HEK293 (cell line): Measurements from ENCODE around the gene CORO7.

ENCODE experiments used
- BCL6B ChIP-seq: fragments of 450-650 bp; formaldehyde crosslinking; IDR thresholded peaks from 2 replicates; pipeline ENCODE4 v1.5.1; 2017; ENCODE audit warnings: missing biosample characterization, missing genetic modification characterization
- KLF1 ChIP-seq: fragments of 450-650 bp; formaldehyde crosslinking; IDR thresholded peaks from 2 replicates; pipeline ENCODE4 v1.5.1; 2016; ENCODE audit warnings: missing biosample characterization, missing genetic modification characterization
- MZF1 ChIP-seq: fragments of 450-650 bp; formaldehyde crosslinking; IDR thresholded peaks from 2 replicates; pipeline ENCODE4 v1.5.1; 2017; ENCODE audit warnings: missing biosample characterization, missing genetic modification characterization, borderline replicate concordance
- PRDM10 ChIP-seq: fragments of 450-650 bp; formaldehyde crosslinking; IDR thresholded peaks from 2 replicates; pipeline ENCODE4 v1.5.1; 2016; ENCODE audit warnings: missing biosample characterization, missing genetic modification characterization
- PRDM4 ChIP-seq: fragments of 450-650 bp; formaldehyde crosslinking; IDR thresholded peaks from 2 replicates; pipeline ENCODE4 v1.5.1; 2017; ENCODE audit warnings: missing biosample characterization, missing genetic modification characterization
- SP2 ChIP-seq: fragments of 450-650 bp; formaldehyde crosslinking; IDR thresholded peaks from 2 replicates; pipeline ENCODE4 v1.5.1; 2016; ENCODE audit warnings: missing biosample characterization, missing genetic modification characterization
- SP3 ChIP-seq: fragments of 450-650 bp; formaldehyde crosslinking; IDR thresholded peaks from 2 replicates; pipeline ENCODE4 v1.5.1; 2016; ENCODE audit warnings: missing biosample characterization, missing genetic modification characterization
- TRIM28 ChIP-seq: IDR thresholded peaks from 2 replicates; pipeline ENCODE4 v1.6.1; 2011; ENCODE audit warnings: low read length, control low read depth, borderline replicate concordance
- ZBTB1 ChIP-seq: fragments of 450-650 bp; formaldehyde crosslinking; IDR thresholded peaks from 2 replicates; pipeline ENCODE4 v1.5.1; 2016; ENCODE audit warnings: missing biosample characterization, missing genetic modification characterization
- ZBTB20 ChIP-seq: fragments of 450-650 bp; formaldehyde crosslinking; IDR thresholded peaks from 2 replicates; pipeline ENCODE4 v1.5.1; 2016; ENCODE audit warnings: missing biosample characterization, missing genetic modification characterization
- ZBTB6 ChIP-seq: fragments of 450-650 bp; formaldehyde crosslinking; IDR thresholded peaks from 2 replicates; pipeline ENCODE4 v1.5.1; 2017; ENCODE audit warnings: missing biosample characterization, missing genetic modification characterization
- ZEB2 ChIP-seq: fragments of 450-650 bp; formaldehyde crosslinking; IDR thresholded peaks from 2 replicates; pipeline ENCODE4 v1.5.1; 2016; ENCODE audit warnings: missing biosample characterization, missing genetic modification characterization
- ZNF10 ChIP-seq: fragments of 450-650 bp; formaldehyde crosslinking; IDR thresholded peaks from 2 replicates; pipeline ENCODE4 v1.5.1; 2017; ENCODE audit warnings: missing biosample characterization, missing genetic modification characterization
- ZNF132 ChIP-seq: fragments of 450-650 bp; formaldehyde crosslinking; IDR thresholded peaks from 2 replicates; pipeline ENCODE4 v1.5.1; 2017; ENCODE audit warnings: missing biosample characterization, missing genetic modification characterization, borderline replicate concordance
- ZNF133 ChIP-seq: fragments of 450-650 bp; formaldehyde crosslinking; IDR thresholded peaks from 2 replicates; pipeline ENCODE4 v1.5.1; 2016; ENCODE audit warnings: missing biosample characterization, missing genetic modification characterization
- ZNF140 ChIP-seq: fragments of 450-650 bp; formaldehyde crosslinking; IDR thresholded peaks from 2 replicates; pipeline ENCODE4 v1.5.1; 2016; ENCODE audit warnings: missing biosample characterization, missing genetic modification characterization
- ZNF223 ChIP-seq: fragments of 450-650 bp; formaldehyde crosslinking; IDR thresholded peaks from 2 replicates; pipeline ENCODE4 v1.5.1; 2016; ENCODE audit warnings: missing biosample characterization, missing genetic modification characterization
- ZNF280D ChIP-seq: fragments of 450-650 bp; formaldehyde crosslinking; IDR thresholded peaks from 2 replicates; pipeline ENCODE4 v1.5.1; 2016; ENCODE audit warnings: missing biosample characterization, missing genetic modification characterization
- ZNF391 ChIP-seq: fragments of 450-650 bp; formaldehyde crosslinking; IDR thresholded peaks from 2 replicates; pipeline ENCODE4 v1.5.1; 2016; ENCODE audit warnings: low read depth, missing biosample characterization, missing genetic modification characterization, borderline replicate concordance
- ZNF404 ChIP-seq: fragments of 450-650 bp; formaldehyde crosslinking; IDR thresholded peaks from 2 replicates; pipeline ENCODE4 v1.5.1; 2017; ENCODE audit warnings: missing biosample characterization, missing genetic modification characterization
- ZNF433 ChIP-seq: fragments of 450-650 bp; formaldehyde crosslinking; IDR thresholded peaks from 2 replicates; pipeline ENCODE4 v1.5.1; 2016; ENCODE audit warnings: missing biosample characterization, missing genetic modification characterization, low read depth
- ZNF449 ChIP-seq: fragments of 450-650 bp; formaldehyde crosslinking; IDR thresholded peaks from 2 replicates; pipeline ENCODE4 v1.5.1; 2017; ENCODE audit warnings: missing biosample characterization, mild to moderate bottlenecking, missing genetic modification characterization, moderate library complexity
- ZNF561 ChIP-seq: fragments of 450-650 bp; IDR thresholded peaks from 2 replicates; pipeline ENCODE4 v1.5.1; 2018; ENCODE audit warnings: missing biosample characterization, missing genetic modification characterization, borderline replicate concordance
- ZNF692 ChIP-seq: fragments of 450-650 bp; formaldehyde crosslinking; IDR thresholded peaks from 2 replicates; pipeline ENCODE4 v1.5.1; 2016; ENCODE audit warnings: missing biosample characterization, missing genetic modification characterization

CORO7 gene

GRCh38 chr16:4350787-4351659 is 65.4 kb downstream of the CORO7 start, which contains the start of gene PAM16 (continued):
- TF ChIP-seq ZNF449 (tag by site-specific recombination), result peak; percentile 32; the same call in 1 of the 2 replicates
- TF ChIP-seq SP3 (tag by site-specific recombination), result peak; percentile 86
- no peak for TF ChIP-seq TRIM28
- no peak for TF ChIP-seq ZBTB1
- no peak for TF ChIP-seq ZNF391 (tag by site-specific recombination)
- TF ChIP-seq ZNF10, result no peak
- TF ChIP-seq ZNF561 (tag by site-specific recombination), result peak; percentile 13; the same call in 1 of the 2 replicates
- TF ChIP-seq BCL6B, result no peak
- TF ChIP-seq PRDM4 (tag by site-specific recombination), result no peak
- TF ChIP-seq ZNF140 (tag by site-specific recombination), result no peak
- TF ChIP-seq ZBTB6 (tag by site-specific recombination), result no peak; the same call in 1 of the 2 replicates
- TF ChIP-seq ZNF433 (tag by site-specific recombination), result no peak
- TF ChIP-seq ZNF280D (tag by site-specific recombination), result no peak
- no peak for TF ChIP-seq MZF1 (tag by site-specific recombination)
- peak; percentile 93 for TF ChIP-seq SP2 (tag by site-specific recombination)
- no peak for TF ChIP-seq ZNF223
- no peak for TF ChIP-seq PRDM10 (tag by site-specific recombination)
- TF ChIP-seq ZNF132 (tag by site-specific recombination), result no peak
- TF ChIP-seq ZEB2 (tag by site-specific recombination), result no peak; the same call in 1 of the 2 replicates
- TF ChIP-seq KLF1 (tag by site-specific recombination), result peak; percentile 45
- peak; percentile 42; the same call in 1 of the 2 replicates for TF ChIP-seq ZBTB20 (tag by site-specific recombination)
- no peak for TF ChIP-seq ZNF133 (tag by site-specific recombination)
- TF ChIP-seq ZNF404 (tag by site-specific recombination), result no peak
- TF ChIP-seq ZNF692 (tag by site-specific recombination), result no peak
